GM12874 (cell line): ENCODE measurements around the gene SDS.

ENCODE experiments used
- TF ChIP-seq, protein P1 (sequence below): IDR thresholded peaks from 2 replicates; pipeline ENCODE4 v1.5.1; 2011; ENCODE audit warnings: low read depth, mild to moderate bottlenecking, control low read depth, low read length, moderate library complexity; ENCODE audit not compliant: insufficient read depth

The SDS gene

DNA sequence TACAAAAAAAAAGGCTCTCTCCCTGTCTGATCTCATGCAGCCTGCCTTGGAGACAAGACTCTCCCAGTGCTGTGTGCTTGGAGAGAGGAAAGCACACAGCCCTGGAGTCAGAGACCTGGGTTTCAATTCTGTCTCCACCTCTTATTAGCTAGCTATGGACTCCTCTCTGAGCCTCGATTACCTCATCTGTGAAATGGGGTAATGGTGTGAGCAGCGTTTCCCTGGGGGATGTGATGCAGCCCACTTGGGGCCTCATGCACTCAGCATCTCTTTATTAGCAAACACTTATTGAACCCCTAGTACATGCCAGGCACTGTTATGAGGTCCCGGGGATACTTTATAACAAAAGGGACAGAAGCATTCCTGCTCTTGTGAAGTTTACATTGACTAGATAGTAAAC lies 12.5 kb downstream of the SDS start:
- TF ChIP-seq, protein P1, sequence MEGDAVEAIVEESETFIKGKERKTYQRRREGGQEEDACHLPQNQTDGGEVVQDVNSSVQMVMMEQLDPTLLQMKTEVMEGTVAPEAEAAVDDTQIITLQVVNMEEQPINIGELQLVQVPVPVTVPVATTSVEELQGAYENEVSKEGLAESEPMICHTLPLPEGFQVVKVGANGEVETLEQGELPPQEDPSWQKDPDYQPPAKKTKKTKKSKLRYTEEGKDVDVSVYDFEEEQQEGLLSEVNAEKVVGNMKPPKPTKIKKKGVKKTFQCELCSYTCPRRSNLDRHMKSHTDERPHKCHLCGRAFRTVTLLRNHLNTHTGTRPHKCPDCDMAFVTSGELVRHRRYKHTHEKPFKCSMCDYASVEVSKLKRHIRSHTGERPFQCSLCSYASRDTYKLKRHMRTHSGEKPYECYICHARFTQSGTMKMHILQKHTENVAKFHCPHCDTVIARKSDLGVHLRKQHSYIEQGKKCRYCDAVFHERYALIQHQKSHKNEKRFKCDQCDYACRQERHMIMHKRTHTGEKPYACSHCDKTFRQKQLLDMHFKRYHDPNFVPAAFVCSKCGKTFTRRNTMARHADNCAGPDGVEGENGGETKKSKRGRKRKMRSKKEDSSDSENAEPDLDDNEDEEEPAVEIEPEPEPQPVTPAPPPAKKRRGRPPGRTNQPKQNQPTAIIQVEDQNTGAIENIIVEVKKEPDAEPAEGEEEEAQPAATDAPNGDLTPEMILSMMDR, result no peak

DNA sequence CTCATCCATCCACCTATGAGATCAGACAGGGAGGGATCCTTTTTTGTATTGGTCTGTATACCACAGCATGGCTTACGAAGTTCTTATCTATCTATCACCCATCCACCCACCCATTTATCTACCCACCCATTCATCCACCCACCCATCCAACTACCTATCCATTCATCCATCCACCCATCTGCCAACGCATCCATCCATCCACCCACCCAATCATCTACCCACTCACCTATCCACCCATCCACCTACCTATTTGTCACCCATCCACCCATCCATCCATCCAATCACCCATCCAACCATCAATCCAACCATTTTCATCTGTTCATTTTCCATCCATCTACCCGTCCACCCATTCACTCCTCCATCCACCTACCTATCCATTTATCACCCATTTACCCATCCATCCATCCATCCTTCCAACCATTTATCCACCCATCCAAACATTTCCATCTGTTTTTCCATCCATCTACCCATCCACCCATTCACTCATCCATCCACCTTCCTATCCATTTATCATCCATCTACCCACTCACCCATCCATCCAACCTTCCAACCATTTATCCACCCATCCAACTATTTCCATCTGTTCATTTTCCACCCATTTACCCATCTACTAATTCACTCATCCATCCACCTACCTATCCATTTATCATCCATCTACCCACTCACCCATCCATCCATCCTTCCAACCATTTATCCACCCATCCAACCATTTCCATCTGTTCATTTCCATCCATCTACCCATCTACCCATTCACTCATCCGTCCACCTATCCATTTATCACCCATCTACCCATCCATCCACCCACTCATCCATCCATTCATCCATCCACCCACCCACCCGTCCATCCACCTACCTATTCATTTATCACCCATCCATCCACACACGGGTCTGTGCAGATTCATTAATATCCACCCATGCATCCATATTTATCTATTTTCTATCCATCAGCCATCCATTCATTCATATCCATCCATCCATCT lies 13.3 kb downstream of the SDS start:
- TF ChIP-seq, protein P1, result no peak

DNA sequence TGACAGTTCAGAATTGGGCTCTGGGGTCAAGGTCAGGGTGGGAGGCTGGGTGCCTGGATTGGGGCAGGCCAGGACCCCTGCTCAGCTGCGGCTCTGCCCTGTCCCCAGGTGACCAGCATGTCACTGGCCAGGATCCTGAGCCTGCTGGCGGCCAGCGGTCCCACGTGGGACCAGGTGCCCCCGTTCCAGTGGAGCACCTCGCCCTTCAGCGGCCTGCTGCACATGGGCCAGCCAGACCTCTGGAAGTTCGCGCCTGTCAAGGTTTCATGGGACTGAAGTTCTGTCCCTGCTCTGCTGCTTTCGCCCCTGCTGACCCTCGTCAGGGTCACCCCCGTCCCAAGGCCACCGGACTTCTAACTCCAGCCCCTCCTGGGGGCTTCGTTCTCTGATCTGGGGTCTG lies 15.3 kb downstream of the SDS start:
- TF ChIP-seq, protein P1, result no peak

DNA sequence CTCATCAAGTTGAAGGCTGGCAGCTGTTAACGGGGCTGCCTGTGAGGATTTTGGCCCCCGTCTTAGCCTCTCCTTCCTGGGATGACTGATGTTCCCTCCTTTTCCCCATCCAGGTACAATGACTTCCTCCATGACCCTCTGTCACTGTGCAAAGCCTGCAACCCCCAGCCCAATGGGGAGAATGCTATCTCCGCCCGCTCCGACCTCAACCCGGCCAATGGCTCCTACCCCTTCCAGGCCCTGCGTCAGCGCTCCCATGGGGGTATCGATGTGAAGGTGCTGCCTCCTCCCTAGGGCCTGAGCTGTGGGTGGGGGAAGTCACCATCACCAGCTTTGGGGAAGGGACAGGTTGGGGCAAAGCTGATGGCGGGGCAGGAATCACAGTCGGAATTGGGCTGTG lies 16.1 kb downstream of the SDS start:
- TF ChIP-seq, protein P1, result no peak

DNA sequence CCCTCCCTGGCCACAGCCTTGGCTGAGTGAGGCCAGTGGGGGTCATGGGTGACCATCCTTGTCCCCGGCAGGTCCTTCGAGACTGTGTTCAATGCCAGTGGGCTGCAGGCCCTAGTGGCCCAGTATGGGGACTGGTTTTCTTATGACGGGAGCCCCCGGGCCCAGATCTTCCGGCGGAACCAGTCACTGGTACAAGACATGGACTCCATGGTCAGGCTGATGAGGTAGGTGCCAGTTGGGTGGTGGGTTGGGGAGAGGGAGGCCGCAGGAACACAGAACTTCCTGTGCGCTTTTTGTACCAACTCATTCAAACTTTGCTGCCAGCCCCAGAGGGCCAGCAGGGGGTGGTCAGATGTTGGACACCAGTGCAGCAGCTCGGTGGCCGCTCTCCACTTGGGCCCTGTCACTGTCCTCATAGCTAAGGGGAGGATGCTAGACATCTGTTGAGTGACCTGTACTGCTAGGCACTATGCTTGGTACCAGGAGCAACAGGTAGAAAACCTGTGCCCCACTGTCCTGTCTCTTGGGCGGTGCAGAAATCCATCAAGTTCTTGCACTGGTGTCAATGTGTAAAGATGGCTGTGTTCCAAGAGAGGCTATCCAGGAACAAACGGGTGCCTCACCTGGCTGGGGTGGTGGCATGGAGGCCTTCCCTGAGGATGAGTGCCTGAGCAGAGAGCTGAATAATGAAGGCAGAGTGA lies 16.7 kb downstream of the SDS start:
- TF ChIP-seq, protein P1, result no peak

DNA sequence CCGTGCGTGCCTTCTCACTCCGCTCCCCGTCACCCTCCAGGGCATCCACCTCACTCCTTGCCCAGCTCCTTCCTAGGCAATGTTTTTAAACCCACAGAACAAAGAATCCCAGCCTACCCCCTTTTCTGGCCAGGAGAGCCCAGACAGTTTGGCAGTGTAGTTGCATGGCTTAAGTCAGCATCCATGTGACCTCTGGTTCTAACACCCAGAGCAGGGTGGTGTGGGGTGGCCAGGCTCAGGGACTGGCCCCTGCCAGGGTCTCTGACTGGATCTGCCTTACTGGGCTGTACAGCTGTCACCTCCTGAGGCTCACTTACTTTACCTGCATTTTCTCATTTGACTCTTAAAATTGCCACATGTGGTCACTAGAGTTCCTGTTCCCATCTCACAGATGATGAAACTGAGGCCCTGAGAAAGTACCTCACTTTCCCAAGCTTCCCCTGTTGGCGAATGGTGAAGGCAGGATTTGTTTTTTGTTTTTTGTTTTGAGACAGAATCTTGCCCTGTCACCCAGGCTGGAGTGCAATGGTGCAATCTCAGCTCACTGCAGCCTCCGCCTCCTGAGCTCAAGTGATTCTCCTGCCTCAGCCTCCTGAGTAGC lies 18.3 kb downstream of the SDS start:
- TF ChIP-seq, protein P1, result no peak

DNA sequence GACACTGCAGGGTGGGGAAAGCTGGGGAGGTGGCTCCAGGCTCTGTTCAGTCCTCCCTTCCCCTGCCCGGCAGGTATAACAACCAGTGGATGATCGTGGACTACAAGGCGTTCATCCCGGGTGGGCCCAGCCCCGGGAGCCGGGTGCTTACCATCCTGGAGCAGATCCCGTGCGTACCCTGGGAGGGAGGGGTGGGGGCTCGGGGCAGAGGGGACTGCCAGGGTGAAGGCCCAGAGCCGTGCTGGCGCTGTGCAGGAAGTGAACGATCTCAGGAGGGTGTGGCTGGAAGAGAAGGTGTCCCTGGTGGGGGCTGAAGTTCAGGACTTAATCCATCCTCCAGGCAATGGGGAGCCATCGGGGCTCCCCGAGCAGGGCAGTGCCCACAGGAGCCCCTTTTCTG lies 18.9 kb downstream of the SDS start:
- TF ChIP-seq, protein P1, result no peak
